Neuronal stem cell (in vitro differentiated cells): ENCODE measurements around the gene PCDHGA7.
"Not testable (repeated sequence)": the region's sequence is repeated elsewhere in the genome, so short reads cannot be mapped to it uniquely, and the experiment has no call there.

Experiments
- DNase-seq: peaks from one replicate; pipeline ENCODE4 v3.0.0-alpha.2; 2013; ENCODE audit warnings: low spot score
- H2AFZ ChIP-seq: one replicate; pipeline ENCODE4 v1.6.1; 2013; ENCODE audit warnings: mild to moderate bottlenecking, low read length, inconsistent platforms
- H2AK5ac ChIP-seq: 2 replicates; pipeline ENCODE4 v1.6.1; 2013; ENCODE audit warnings: low read depth, mild to moderate bottlenecking, inconsistent platforms, low read length, moderate library complexity, mixed read lengths
- H2BK120ac ChIP-seq: 2 replicates; pipeline ENCODE4 v1.6.1; 2013; ENCODE audit warnings: low read depth, mild to moderate bottlenecking, inconsistent platforms, low read length, moderate library complexity, mixed read lengths
- H2BK12ac ChIP-seq: one replicate; pipeline ENCODE4 v1.6.1; 2013; ENCODE audit warnings: low read length, inconsistent platforms
- H2BK15ac ChIP-seq: 2 replicates; pipeline ENCODE4 v1.6.1; 2013; ENCODE audit warnings: mild to moderate bottlenecking, low read length, inconsistent platforms, mixed read lengths
- H2BK5ac ChIP-seq: one replicate; pipeline ENCODE4 v1.6.1; 2013; ENCODE audit warnings: inconsistent platforms, mild to moderate bottlenecking, low read length, moderate library complexity
- H3K14ac ChIP-seq: one replicate; pipeline ENCODE4 v1.6.1; 2013; ENCODE audit warnings: low read length, inconsistent platforms
- H3K18ac ChIP-seq: 2 replicates; pipeline ENCODE4 v1.6.1; 2013; ENCODE audit warnings: low read length, inconsistent platforms
- H3K23ac ChIP-seq: 2 replicates; pipeline ENCODE4 v1.6.1; 2013; ENCODE audit warnings: low read depth, mild to moderate bottlenecking, mixed read lengths, low read length, inconsistent platforms; ENCODE audit not compliant: poor library complexity
- H3K27ac ChIP-seq: replicated peaks from 3 replicates; pipeline ENCODE4 v1.5.1; 2013; ENCODE audit warnings: low read length, inconsistent platforms
- H3K27me3 ChIP-seq, 3 experiments: 2 replicates each; pipeline ENCODE4 v1.6.1; 2013; ENCODE audit warnings: low read length in 3 of 3, mild to moderate bottlenecking in 2 of 3, inconsistent platforms in 1 of 3, low read depth in 1 of 3, mixed read lengths in 1 of 3, moderate library complexity in 1 of 3; ENCODE audit not compliant: control insufficient read depth in 3 of 3, insufficient read depth in 3 of 3
- H3K36me3 ChIP-seq, 2 donors: replicated peaks in 1 of 2; 2 replicates each; pipeline ENCODE4 v1.6.1; 2013; ENCODE audit warnings: low read length in 2 of 2; ENCODE audit not compliant: control insufficient read depth in 2 of 2, insufficient read depth in 2 of 2
- H3K4ac ChIP-seq: 2 replicates; pipeline ENCODE4 v1.6.1; 2013; ENCODE audit warnings: inconsistent platforms, mild to moderate bottlenecking, low read length, moderate library complexity
- H3K4me1 ChIP-seq, 2 donors: 1 replicate in 1 of 2; 2 replicates in 1 of 2; pipeline ENCODE4 v1.6.1; 2013; ENCODE audit warnings: low read length in 2 of 2, low read depth in 1 of 2; ENCODE audit not compliant: control insufficient read depth in 2 of 2, insufficient read depth in 1 of 2
- H3K4me2 ChIP-seq: one replicate; pipeline ENCODE4 v1.6.1; 2013; ENCODE audit warnings: mild to moderate bottlenecking, low read length, inconsistent platforms; ENCODE audit not compliant: insufficient read depth, poor library complexity, severe bottlenecking
- H3K4me3 ChIP-seq, 2 donors: 2 replicates each; pipeline ENCODE4 v1.5.1; 2013; ENCODE audit warnings: low read length in 2 of 2, mild to moderate bottlenecking in 2 of 2, inconsistent platforms in 1 of 2, moderate library complexity in 1 of 2
- H3K79me1 ChIP-seq: one replicate; pipeline ENCODE4 v1.6.1; 2013; ENCODE audit warnings: low read depth, mild to moderate bottlenecking, inconsistent platforms, low read length, moderate library complexity
- H3K9ac ChIP-seq: one replicate; pipeline ENCODE4 v1.6.1; 2013; ENCODE audit warnings: mild to moderate bottlenecking, low read depth, low read length, inconsistent platforms; ENCODE audit not compliant: poor library complexity
- H3K9me3 ChIP-seq, 2 donors: replicated peaks in 1 of 2; 2 replicates each; pipeline versions ENCODE3 to v1.6.1; 2013; ENCODE audit warnings: low read length in 2 of 2, mild to moderate bottlenecking in 2 of 2, inconsistent platforms in 1 of 2, low read depth in 1 of 2, mixed read lengths in 1 of 2, moderate library complexity in 1 of 2; ENCODE audit not compliant: control insufficient read depth in 2 of 2, insufficient read depth in 1 of 2
- H4K8ac ChIP-seq: one replicate; pipeline ENCODE4 v1.6.1; 2013; ENCODE audit warnings: low read depth, mild to moderate bottlenecking, inconsistent platforms, low read length, moderate library complexity
- H4K91ac ChIP-seq: one replicate; pipeline ENCODE4 v1.6.1; 2013; ENCODE audit warnings: low read length, low read depth, mild to moderate bottlenecking, inconsistent platforms; ENCODE audit not compliant: poor library complexity
- WGBS, 2 donors: extraction: QIAGEN DNeasy Blood & Tissue Kit; methylation state at CpG; one replicate each; pipeline ENCODE4 v1.1.7; 2013; ENCODE audit warnings: missing lambda C conversion rate in 2 of 2, mixed read lengths in 1 of 2; ENCODE audit not compliant: insufficient read length in 2 of 2, insufficient replicate concordance in 1 of 2; ENCODE audit errors: extremely low coverage in 2 of 2; 5-methylcytosine and 5-hydroxymethylcytosine counted together

Gene PCDHGA7

DNA sequence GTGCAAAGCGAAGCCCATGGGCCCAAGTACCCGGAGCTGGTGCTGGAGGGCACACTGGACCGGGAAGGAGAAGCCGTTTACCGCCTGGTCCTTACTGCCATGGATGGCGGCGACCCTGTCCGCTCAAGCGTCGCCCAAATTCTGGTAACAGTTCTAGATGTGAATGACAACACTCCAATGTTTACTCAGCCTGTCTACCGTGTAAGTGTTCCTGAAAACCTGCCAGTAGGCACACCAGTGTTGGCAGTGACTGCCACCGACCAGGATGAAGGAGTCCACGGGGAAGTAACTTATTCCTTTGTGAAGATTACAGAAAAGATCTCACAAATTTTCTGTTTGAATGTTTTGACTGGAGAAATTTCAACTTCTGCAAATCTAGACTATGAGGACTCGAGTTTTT, 7.9 kb upstream of the PCDHGA7 start:
- Histone ChIP-seq H3K9ac (no peak overlapping the region), H3K14ac (no peak overlapping the region), H2AK5ac (no peak overlapping the region), H4K91ac (no peak overlapping the region), H2BK120ac (no peak overlapping the region), H2BK12ac (no peak overlapping the region), H3K36me3 (peaks cover 0 to 1% of the 10 kb centered on the region in 2 donors), H3K23ac (no peak overlapping the region), H3K4me3 (no peak overlapping the region), H3K27me3 (no peaks in the 10 kb centered on the region), H3K27ac (no peak overlapping the region), H3K9me3 (peaks cover 39 to 42% of the 10 kb centered on the region in 2 donors), H2BK15ac (no peak overlapping the region), H3K4me2 (no peak overlapping the region), H3K4ac (no peak overlapping the region), H2BK5ac (no peak overlapping the region), H3K4me1 (no peaks in the 10 kb centered on the region), H4K8ac (no peak overlapping the region), H3K18ac (no peak overlapping the region), H3K79me1 (no peaks in the 10 kb centered on the region), H2AFZ (no peak overlapping the region)
- no peak for DNase-seq
- WGBS, 2 donors = no CpG with 5 or more reads among the region's 14 CpGs

DNA sequence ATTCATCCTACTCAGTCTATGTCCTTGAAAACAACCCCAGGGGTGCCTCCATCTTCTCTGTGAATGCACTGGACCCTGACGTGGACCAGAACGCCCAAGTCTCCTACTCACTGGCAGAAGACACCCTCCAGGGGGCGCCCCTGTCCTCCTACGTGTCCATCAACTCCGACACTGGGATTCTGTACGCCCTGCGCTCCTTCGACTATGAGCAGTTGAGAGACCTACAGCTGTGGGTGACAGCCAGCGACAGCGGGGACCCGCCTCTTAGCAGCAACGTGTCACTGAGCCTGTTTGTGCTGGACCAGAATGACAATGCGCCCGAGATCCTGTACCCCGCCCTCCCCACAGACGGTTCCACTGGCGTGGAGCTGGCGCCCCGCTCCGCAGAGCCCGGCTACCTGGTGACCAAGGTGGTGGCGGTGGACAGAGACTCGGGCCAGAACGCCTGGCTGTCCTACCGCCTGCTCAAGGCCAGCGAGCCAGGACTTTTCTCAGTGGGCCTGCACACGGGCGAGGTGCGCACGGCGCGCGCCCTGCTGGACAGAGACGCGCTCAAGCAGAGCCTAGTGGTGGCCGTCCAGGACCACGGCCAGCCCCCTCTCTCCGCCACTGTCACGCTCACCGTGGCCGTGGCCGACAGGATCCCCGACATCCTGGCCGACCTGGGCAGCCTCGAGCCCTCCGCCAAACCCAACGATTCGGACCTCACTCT, 6.9 kb upstream of the PCDHGA7 start:
- not testable (repeated sequence) for H2BK15ac ChIP-seq, H3K14ac ChIP-seq, H2BK120ac ChIP-seq, H4K91ac ChIP-seq, H3K4me3 ChIP-seq, H2BK12ac ChIP-seq, H3K9ac ChIP-seq, H3K4me2 ChIP-seq, H3K4ac ChIP-seq, H2AFZ ChIP-seq, H3K4me1 ChIP-seq, H3K36me3 ChIP-seq, H3K23ac ChIP-seq, H2BK5ac ChIP-seq, H3K27me3 ChIP-seq, DNase-seq, H3K18ac ChIP-seq, H3K27ac ChIP-seq, H4K8ac ChIP-seq, H3K79me1 ChIP-seq, H2AK5ac ChIP-seq
- peaks cover 34 to 39% of the 10 kb centered on the region in 2 donors for H3K9me3 ChIP-seq
- no CpG with 5 or more reads among the region's 48 CpGs for WGBS, 2 donors

DNA sequence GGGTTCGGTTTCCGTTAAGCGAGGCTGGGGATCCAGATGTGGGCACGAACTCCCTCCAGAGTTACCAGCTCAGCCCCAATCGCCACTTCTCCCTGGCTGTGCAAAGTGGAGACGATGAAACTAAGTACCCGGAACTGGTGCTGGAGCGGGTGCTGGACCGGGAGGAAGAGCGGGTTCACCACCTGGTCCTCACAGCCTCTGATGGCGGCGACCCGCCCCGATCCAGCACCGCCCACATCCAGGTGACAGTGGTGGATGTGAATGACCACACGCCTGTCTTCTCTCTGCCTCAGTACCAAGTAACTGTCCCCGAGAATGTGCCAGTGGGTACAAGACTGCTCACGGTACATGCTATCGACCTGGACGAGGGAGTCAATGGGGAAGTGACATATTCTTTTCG, 803 bp downstream of the PCDHGA7 start:
- Histone ChIP-seq H3K27me3 (no peaks in the 10 kb centered on the region), H3K4me2 (no peak overlapping the region), H3K14ac (no peak overlapping the region), H3K4me3 (no peak overlapping the region), H2BK15ac (no peak overlapping the region), H3K9me3 (peaks cover 20 to 30% of the 10 kb centered on the region in 2 donors), H3K27ac (no peak overlapping the region), H2AK5ac (no peak overlapping the region), H2BK12ac (no peak overlapping the region), H2BK5ac (peak overlapping the region; percentile 24), H2BK120ac (no peak overlapping the region), H4K8ac (no peak overlapping the region), H4K91ac (no peak overlapping the region), H3K23ac (no peak overlapping the region), H3K4me1 (no peaks in the 10 kb centered on the region), H3K9ac (peak overlapping the region; percentile 22), H3K79me1 (peaks cover under 1% of the 10 kb centered on the region), H2AFZ (no peak overlapping the region), H3K4ac (no peak overlapping the region), H3K18ac (no peak overlapping the region), H3K36me3 (no peaks in the 10 kb centered on the region)
- WGBS, 2 donors = no CpG with 5 or more reads among the region's 21 CpGs
- DNase-seq = no peak

DNA sequence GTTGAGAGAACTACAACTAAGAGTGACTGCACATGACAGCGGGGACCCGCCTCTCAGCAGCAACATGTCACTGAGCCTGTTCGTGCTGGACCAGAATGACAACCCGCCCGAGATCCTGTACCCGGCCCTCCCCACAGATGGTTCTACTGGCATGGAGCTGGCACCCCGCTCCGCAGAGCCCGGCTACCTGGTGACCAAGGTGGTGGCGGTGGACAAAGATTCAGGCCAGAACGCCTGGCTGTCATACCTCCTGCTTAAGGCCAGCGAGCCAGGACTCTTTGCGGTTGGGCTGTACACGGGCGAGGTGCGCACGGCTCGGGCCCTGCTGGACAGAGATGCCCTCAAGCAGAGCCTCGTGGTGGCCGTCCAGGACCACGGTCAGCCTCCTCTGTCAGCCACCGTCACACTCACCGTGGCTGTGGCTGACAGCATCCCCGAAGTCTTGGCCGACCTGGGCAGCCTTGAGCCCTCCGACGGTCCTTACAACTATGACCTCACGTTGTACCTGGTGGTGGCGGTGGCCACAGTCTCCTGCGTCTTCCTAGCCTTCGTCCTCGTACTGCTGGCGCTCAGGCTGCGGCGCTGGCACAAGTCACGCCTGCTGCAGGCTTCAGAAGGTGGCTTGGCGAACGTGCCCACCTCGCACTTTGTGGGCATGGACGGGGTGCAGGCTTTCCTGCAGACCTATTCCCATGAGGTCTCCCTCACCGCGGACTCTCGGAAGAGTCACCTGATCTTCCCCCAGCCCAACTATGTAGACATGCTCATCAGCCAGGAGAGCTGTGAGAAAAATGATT, 2.1 kb downstream of the PCDHGA7 start:
- DNase-seq = no peak
- no peak overlapping the region for H2AFZ ChIP-seq
- H3K4me1 ChIP-seq = no peaks in the 10 kb centered on the region
- H3K27ac ChIP-seq = no peak overlapping the region
- H4K8ac ChIP-seq = peak overlapping the region; percentile 74
- H3K36me3 ChIP-seq = no peaks in the 10 kb centered on the region
- H3K27me3 ChIP-seq = no peaks in the 10 kb centered on the region
- H3K23ac ChIP-seq = no peak overlapping the region
- H3K79me1 ChIP-seq = peaks cover 3% of the 10 kb centered on the region
- no peak overlapping the region for H2BK120ac ChIP-seq
- H3K14ac ChIP-seq = no peak overlapping the region
- no peak overlapping the region for H2BK15ac ChIP-seq
- H4K91ac ChIP-seq = no peak overlapping the region
- WGBS, 2 donors = no CpG with 5 or more reads among the region's 43 CpGs
- H3K4me3 ChIP-seq = peak overlapping the region in 1 of 2 donors; percentile 57
- no peak overlapping the region for H3K4ac ChIP-seq
- H2BK5ac ChIP-seq = no peak overlapping the region
- H3K9ac ChIP-seq = no peak overlapping the region
- peaks cover 32 to 43% of the 10 kb centered on the region in 2 donors for H3K9me3 ChIP-seq
- no peak overlapping the region for H3K18ac ChIP-seq
- H3K4me2 ChIP-seq = no peak overlapping the region
- H2BK12ac ChIP-seq = no peak overlapping the region
- H2AK5ac ChIP-seq = peak overlapping the region; percentile 34
